Measurements from ENCODE around the gene HRAS.
A peak's percentile ranks its signal among the peaks of the same experiment; 100 is the strongest.

The HRAS gene

DNA sequence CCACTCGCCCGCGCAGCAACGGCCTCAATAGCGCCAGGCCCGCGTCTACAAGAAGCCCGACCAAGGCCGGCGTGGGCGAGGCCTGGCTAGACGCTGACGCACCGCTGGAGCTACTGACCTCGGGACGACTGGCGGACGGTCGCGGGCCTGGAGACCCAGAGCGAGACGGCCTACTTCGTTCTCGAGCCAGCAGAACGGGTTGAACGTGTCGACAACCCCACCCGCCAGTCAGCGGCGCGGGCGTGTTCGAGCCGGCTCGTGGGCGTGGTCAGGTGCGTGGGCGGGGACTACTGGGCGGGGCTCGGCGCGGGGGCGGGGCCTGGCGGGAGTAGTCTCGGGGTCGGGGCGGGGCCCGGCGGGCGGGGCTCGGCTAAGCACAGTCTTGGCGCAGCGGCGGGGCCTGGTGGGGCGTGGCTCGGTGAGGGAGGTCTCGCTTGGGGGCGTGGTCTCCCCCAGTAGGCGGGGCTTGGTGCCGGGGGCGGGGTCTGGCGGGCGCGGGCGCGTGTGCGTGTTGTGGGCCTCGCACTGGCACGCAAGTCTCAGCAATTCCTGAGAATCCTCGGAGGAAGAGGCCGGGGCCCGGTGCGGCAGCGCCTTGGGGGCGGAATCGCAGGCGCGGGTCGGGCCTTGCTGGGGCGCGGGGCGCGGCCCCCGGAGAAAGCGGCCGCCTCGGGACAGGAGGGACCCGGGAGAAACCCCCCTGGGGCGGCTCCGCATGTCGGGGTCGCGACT lies 28.2 kb downstream of the HRAS start, which contains the start of gene RNH1:
TSS of gene RNH1 (minus strand) at position 248 of the 732 bp plus-strand sequence. CDS start 5,080 bp downstream, outside the sequence.
- no peak for TF ChIP-seq SUZ12 (IDR thresholded peaks at IDR 0.05; ENCODE audit: extremely low read depth, insufficient read depth, insufficient read length)
- no peak for TF ChIP-seq YY1 (IDR thresholded peaks at IDR 0.05; ENCODE audit: insufficient read depth, insufficient read length)
- no peak for TF ChIP-seq ZNF274 (IDR thresholded peaks at IDR 0.05; ENCODE audit: low read depth, low read length)
- peaks cover 10% of the 10 kb centered on the region for H3K4me1 ChIP-seq (ENCODE audit: insufficient read depth, insufficient read length)

DNA sequence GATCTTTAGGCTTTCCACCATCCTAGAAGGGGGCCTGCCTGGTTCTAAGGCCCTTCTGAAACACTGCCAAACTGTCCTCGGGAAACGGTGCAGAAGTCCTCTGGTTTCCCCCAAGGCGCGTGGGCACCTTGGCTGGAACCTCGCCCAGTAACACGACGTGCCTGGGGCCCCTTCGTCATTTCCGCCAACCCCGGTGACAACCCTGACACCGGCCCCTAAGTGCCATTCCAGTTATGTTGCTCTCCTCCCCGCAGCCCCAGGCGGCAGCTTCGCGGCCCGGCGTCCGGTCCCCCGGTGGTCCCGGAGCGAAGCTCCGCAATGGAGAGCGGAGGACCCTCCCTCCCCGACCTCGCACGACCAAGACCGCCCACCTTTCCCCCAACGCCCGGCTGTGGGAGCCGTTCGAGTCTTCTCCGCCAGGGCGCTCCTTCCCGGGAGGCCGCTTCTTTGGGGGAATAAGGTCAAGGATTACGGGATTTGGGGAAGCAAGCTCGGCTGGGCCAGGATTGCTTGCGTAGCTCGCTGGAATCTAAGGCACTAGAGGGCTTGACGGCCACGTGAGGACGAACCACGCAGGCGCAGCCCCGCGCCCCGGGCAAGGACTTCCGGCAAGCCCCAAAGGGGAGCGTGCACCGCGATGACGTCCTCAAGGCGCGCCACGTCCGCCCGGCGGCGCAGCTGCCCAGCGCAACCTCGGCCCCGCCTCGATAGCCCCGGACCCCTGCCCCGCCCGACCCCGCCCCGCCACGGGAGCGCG lies 29.0 kb downstream of the HRAS start:
- Histone ChIP-seq H3K36me3 (ENCODE audit: insufficient read depth, insufficient read length, low read length) (peaks cover 62% of the 10 kb centered on the region), H3K9ac (ENCODE audit: insufficient read length, low read depth) (peak overlapping the region; percentile 97), H3K9me3 (ENCODE audit: insufficient read depth, low read length) (no peaks in the 10 kb centered on the region), H3K27me3 (ENCODE audit: insufficient read depth, insufficient read length) (no peaks in the 10 kb centered on the region), H3K4me1 (ENCODE audit: insufficient read depth, insufficient read length) (peaks cover 10% of the 10 kb centered on the region), H3K4me3 (ENCODE audit: insufficient read length, low read depth) (peak overlapping the region; percentile 92)
- TF ChIP-seq SUZ12 (IDR thresholded peaks at IDR 0.05; ENCODE audit: extremely low read depth, insufficient read depth, insufficient read length) (no peak), YY1 (IDR thresholded peaks at IDR 0.05; ENCODE audit: insufficient read depth, insufficient read length) (no peak), ZNF274 (IDR thresholded peaks at IDR 0.05; ENCODE audit: low read depth, low read length) (no peak)
- DNase-seq (ENCODE audit: low read depth, low spot score): peak; percentile 98

More for the DNA sequence above, 28.2 kb downstream of the HRAS start, which contains the start of gene RNH1:
- Histone ChIP-seq H3K36me3 (ENCODE audit: insufficient read depth, insufficient read length, low read length) (peaks cover 58% of the 10 kb centered on the region), H3K9me3 (ENCODE audit: insufficient read depth, low read length) (no peaks in the 10 kb centered on the region), H3K9ac (ENCODE audit: insufficient read length, low read depth) (peak within 1 kb of the TSS; percentile 97), H3K27me3 (ENCODE audit: insufficient read depth, insufficient read length) (no peaks in the 10 kb centered on the region), H3K4me3 (ENCODE audit: insufficient read length, low read depth) (peak within 1 kb of the TSS; percentile 92)
- DNase-seq (ENCODE audit: low read depth, low spot score): peak; percentile 86

DNA sequence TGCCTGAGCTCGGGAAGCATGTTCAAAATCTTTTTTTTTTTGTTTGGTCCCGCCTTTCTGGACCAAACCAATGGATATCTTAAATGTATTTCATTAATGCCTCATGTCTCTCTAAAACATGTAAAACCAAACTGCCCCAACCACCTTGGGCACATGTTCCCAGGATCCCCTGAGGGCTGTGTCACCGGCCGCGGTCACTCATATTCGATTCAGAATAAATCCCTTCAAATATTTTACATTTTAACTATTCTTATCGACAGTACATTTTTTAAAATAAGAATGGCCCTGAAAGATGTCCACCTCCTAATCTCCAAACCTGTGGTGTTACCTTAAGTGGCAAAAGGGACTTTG lies 30.4 kb downstream of the HRAS start:
- H3K27me3 ChIP-seq (ENCODE audit: insufficient read depth, insufficient read length): no peaks in the 10 kb centered on the region
- DNase-seq (ENCODE audit: low read depth, low spot score): no peak
- H3K9me3 ChIP-seq (ENCODE audit: insufficient read depth, low read length): no peaks in the 10 kb centered on the region
- H3K9ac ChIP-seq (ENCODE audit: insufficient read length, low read depth): no peak overlapping the region
- no peak for TF ChIP-seq YY1 (IDR thresholded peaks at IDR 0.05; ENCODE audit: insufficient read depth, insufficient read length)
- no peak for TF ChIP-seq SUZ12 (IDR thresholded peaks at IDR 0.05; ENCODE audit: extremely low read depth, insufficient read depth, insufficient read length)
- TF ChIP-seq ZNF274 (IDR thresholded peaks at IDR 0.05; ENCODE audit: low read depth, low read length): no peak
- no peak overlapping the region for H3K4me3 ChIP-seq (ENCODE audit: insufficient read length, low read depth)
- H3K36me3 ChIP-seq (ENCODE audit: insufficient read depth, insufficient read length, low read length): peaks cover 69% of the 10 kb centered on the region
- H3K4me1 ChIP-seq (ENCODE audit: insufficient read depth, insufficient read length): peaks cover 12% of the 10 kb centered on the region

DNA sequence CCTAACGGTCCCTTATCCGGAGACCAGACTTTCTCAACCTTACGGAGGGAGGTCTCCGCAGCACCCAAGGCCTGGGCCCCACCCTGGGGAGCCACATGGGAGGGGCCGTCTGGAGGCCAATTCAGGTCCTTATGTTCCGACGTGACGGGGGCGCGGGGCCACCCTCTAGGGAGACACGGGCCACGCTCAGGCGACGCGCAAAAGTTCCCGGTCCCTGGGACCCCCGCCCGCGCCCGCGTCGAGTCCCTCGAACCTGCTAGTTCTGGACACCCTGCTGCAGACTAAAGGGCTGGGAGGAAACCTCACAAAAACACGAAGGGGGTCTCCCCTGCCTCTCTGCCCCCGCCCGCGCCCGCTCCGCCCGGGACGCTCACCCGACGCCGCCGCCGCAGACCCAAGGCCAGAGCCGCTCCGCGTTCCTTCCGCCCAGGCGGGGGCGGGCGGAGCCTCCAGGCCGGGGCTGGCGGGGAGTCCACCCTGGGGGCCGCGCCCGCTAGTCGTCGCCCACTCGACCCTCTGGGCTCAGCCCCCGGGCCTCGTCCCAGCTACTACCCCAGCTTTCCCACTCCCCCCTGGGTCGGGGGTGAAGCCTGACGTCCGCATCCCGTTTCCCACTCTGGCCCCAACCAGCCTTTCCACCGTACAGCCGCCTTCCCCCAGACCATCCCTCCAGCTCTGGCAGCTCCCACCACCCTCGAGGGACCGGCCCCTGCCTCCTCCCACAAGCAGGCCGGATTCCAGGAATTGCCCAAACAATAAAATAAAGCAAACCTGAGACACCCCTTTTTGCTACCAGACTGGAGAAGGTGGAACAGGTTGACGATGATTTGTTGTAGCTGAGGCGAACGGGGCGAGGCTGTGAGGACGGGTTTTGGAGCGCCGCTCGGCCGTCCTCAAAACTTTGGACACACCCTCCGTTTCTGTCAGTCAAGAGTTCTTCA lies 31.1 kb downstream of the HRAS start:
- peaks cover 12% of the 10 kb centered on the region for H3K4me1 ChIP-seq (ENCODE audit: insufficient read depth, insufficient read length)
- peak overlapping the region; percentile 4 for H3K4me3 ChIP-seq (ENCODE audit: insufficient read length, low read depth)
- TF ChIP-seq SUZ12 (IDR thresholded peaks at IDR 0.05; ENCODE audit: extremely low read depth, insufficient read depth, insufficient read length): no peak
- no peaks in the 10 kb centered on the region for H3K27me3 ChIP-seq (ENCODE audit: insufficient read depth, insufficient read length)
- no peak overlapping the region for H3K9ac ChIP-seq (ENCODE audit: insufficient read length, low read depth)
- DNase-seq (ENCODE audit: low read depth, low spot score): no peak
- peaks cover 71% of the 10 kb centered on the region for H3K36me3 ChIP-seq (ENCODE audit: insufficient read depth, insufficient read length, low read length)
- H3K9me3 ChIP-seq (ENCODE audit: insufficient read depth, low read length): no peaks in the 10 kb centered on the region

DNA sequence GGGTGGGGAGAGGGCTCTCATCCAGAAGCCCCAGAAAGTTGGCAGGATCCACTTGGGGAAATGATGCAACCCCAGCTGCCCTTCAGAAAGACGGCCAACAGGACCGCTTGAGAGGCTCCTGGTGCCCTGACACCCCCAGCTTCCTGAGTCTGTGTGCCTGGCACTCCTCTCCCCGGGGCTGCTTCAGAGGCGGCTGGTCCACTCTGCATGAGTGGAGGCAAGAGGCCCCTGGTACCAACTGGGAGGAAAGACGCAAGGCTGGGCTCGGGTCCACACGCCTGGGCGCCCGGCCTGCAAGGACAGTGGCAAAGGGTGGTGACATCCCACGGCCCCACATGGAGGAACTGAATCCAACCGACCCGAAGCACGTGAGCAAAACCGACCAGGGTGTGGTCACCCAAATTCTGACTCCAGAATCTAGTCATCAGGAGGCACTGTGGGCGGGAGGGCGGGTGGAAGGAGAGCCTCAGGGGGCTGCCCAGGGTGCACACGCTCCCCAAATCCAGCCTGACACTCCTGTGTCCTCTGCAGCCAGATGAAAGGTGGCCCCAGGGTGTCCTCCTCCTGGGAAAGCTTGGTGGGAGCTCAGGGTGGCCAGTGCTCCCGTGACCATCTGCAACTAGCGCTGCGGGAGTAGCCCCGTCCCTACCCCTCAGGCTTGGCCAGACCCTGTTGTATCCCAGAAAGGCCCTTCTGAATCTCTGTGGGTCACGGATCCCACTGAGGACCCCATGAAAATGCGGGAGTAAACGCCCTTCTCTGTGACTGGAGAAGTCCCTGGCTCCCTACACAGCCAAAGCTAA lies 32.0 kb downstream of the HRAS start:
- no peak overlapping the region for H3K9ac ChIP-seq (ENCODE audit: insufficient read length, low read depth)
- peaks cover 73% of the 10 kb centered on the region for H3K36me3 ChIP-seq (ENCODE audit: insufficient read depth, insufficient read length, low read length)
- H3K27me3 ChIP-seq (ENCODE audit: insufficient read depth, insufficient read length): no peaks in the 10 kb centered on the region
- H3K9me3 ChIP-seq (ENCODE audit: insufficient read depth, low read length): no peaks in the 10 kb centered on the region
- H3K4me1 ChIP-seq (ENCODE audit: insufficient read depth, insufficient read length): peaks cover 14% of the 10 kb centered on the region
- no peak for DNase-seq (ENCODE audit: low read depth, low spot score)
- TF ChIP-seq YY1 (IDR thresholded peaks at IDR 0.05; ENCODE audit: insufficient read depth, insufficient read length): no peak
- no peak for TF ChIP-seq SUZ12 (IDR thresholded peaks at IDR 0.05; ENCODE audit: extremely low read depth, insufficient read depth, insufficient read length)
- TF ChIP-seq ZNF274 (IDR thresholded peaks at IDR 0.05; ENCODE audit: low read depth, low read length): no peak
- peak overlapping the region; percentile 4 for H3K4me3 ChIP-seq (ENCODE audit: insufficient read length, low read depth)
